Measurements from ENCODE around the gene CHRDL2. TPM values are rescaled to one million over a fixed set of nuclear protein-coding genes. Genes with fewer than 3 reads are reported as not detected.
A peak's percentile ranks its signal among the peaks of the same experiment; 100 is the strongest.

CHRDL2 gene
- polyA plus RNA-seq, 4 donors = 0.27 to 8.0 (median 2.5) TPM

- H3K36me3 ChIP-seq (ENCODE audit: control insufficient read depth in 3 of 3, insufficient read depth in 2 of 3, low read depth in 1 of 3, low read length in 3 of 3) = no peaks in the 10 kb centered on the region
- DNase-seq (no peak), FAIRE-seq (no peak)
- 75 to 76% (median 75%) methylated on average over 6 of the region's 6 CpGs for WGBS, 3 donors
- no peaks in the 10 kb centered on the region for H3K27me3 ChIP-seq (ENCODE audit: control insufficient read depth in 3 of 3, insufficient read depth in 3 of 3, low read length in 3 of 3)
- no peak overlapping the region for H3K27ac ChIP-seq (ENCODE audit: low read depth in 1 of 3, low read length in 2 of 3)
- no peaks in the 10 kb centered on the region for H3K9me3 ChIP-seq (ENCODE audit: control insufficient read depth in 2 of 2, insufficient read depth in 1 of 2, low read depth in 1 of 2, low read length in 1 of 2)
- H3K4me3 ChIP-seq (ENCODE audit: low read depth in 1 of 3, low read length in 3 of 3) = no peak overlapping the region
- H3K4me1 ChIP-seq (ENCODE audit: control insufficient read depth in 3 of 3, insufficient read depth in 2 of 3, low read depth in 1 of 3, low read length in 2 of 3) = no peaks in the 10 kb centered on the region
Measured at GRCh38 chr11:74677131-74677530, 54.1 kb downstream of the CHRDL2 start.

- DNase-seq (no peak), FAIRE-seq (no peak)
- no peak overlapping the region for H3K27ac ChIP-seq (ENCODE audit: low read depth in 1 of 3, low read length in 2 of 3)
- no peak overlapping the region for H3K4me3 ChIP-seq (ENCODE audit: low read depth in 1 of 3, low read length in 3 of 3)
- H3K9me3 ChIP-seq (ENCODE audit: control insufficient read depth in 2 of 2, insufficient read depth in 1 of 2, low read depth in 1 of 2, low read length in 1 of 2) = no peaks in the 10 kb centered on the region
- no peaks in the 10 kb centered on the region for H3K4me1 ChIP-seq (ENCODE audit: control insufficient read depth in 3 of 3, insufficient read depth in 2 of 3, low read depth in 1 of 3, low read length in 2 of 3)
- no peaks in the 10 kb centered on the region for H3K27me3 ChIP-seq (ENCODE audit: control insufficient read depth in 3 of 3, insufficient read depth in 3 of 3, low read length in 3 of 3)
- no peaks in the 10 kb centered on the region for H3K36me3 ChIP-seq (ENCODE audit: control insufficient read depth in 3 of 3, insufficient read depth in 2 of 3, low read depth in 1 of 3, low read length in 3 of 3)
- 81 to 88% (median 87%) methylated on average over 5 of the region's 5 CpGs for WGBS, 3 donors
Measured at GRCh38 chr11:74676596-74676995, 54.6 kb downstream of the CHRDL2 start.

- FAIRE-seq = no peak
- 84 to 89% (median 88%) methylated on average over 3 of the region's 3 CpGs for WGBS, 3 donors
- no peaks in the 10 kb centered on the region for H3K36me3 ChIP-seq (ENCODE audit: control insufficient read depth in 3 of 3, insufficient read depth in 2 of 3, low read depth in 1 of 3, low read length in 3 of 3)
- H3K4me1 ChIP-seq (ENCODE audit: control insufficient read depth in 3 of 3, insufficient read depth in 2 of 3, low read depth in 1 of 3, low read length in 2 of 3) = no peaks in the 10 kb centered on the region
- no peak overlapping the region for H3K27ac ChIP-seq (ENCODE audit: low read depth in 1 of 3, low read length in 2 of 3)
- no peaks in the 10 kb centered on the region for H3K27me3 ChIP-seq (ENCODE audit: control insufficient read depth in 3 of 3, insufficient read depth in 3 of 3, low read length in 3 of 3)
- no peaks in the 10 kb centered on the region for H3K9me3 ChIP-seq (ENCODE audit: control insufficient read depth in 2 of 2, insufficient read depth in 1 of 2, low read depth in 1 of 2, low read length in 1 of 2)
- H3K4me3 ChIP-seq (ENCODE audit: low read depth in 1 of 3, low read length in 3 of 3) = no peak overlapping the region
- no peak for DNase-seq
Measured at GRCh38 chr11:74675761-74676160, 55.5 kb downstream of the CHRDL2 start.

- H3K4me3 ChIP-seq (ENCODE audit: low read depth in 1 of 3, low read length in 3 of 3) = no peak overlapping the region
- peak overlapping the region in 2 of 3 donors; percentile 38 to 71 for H3K27ac ChIP-seq (ENCODE audit: low read depth in 1 of 3, low read length in 2 of 3)
- no peaks in the 10 kb centered on the region for H3K36me3 ChIP-seq (ENCODE audit: control insufficient read depth in 3 of 3, insufficient read depth in 2 of 3, low read depth in 1 of 3, low read length in 3 of 3)
- no peak for DNase-seq
- no peaks in the 10 kb centered on the region for H3K9me3 ChIP-seq (ENCODE audit: control insufficient read depth in 2 of 2, insufficient read depth in 1 of 2, low read depth in 1 of 2, low read length in 1 of 2)
- H3K4me1 ChIP-seq (ENCODE audit: control insufficient read depth in 3 of 3, insufficient read depth in 2 of 3, low read depth in 1 of 3, low read length in 2 of 3) = no peaks in the 10 kb centered on the region
- FAIRE-seq = no peak
- WGBS, 3 donors = 78 to 89% (median 87%) methylated on average over 7 of the region's 7 CpGs
- H3K27me3 ChIP-seq (ENCODE audit: control insufficient read depth in 3 of 3, insufficient read depth in 3 of 3, low read length in 3 of 3) = no peaks in the 10 kb centered on the region
Measured at GRCh38 chr11:74673693-74674360, 57.4 kb downstream of the CHRDL2 start.

GRCh38 chr11:74672956-74673692 lies 58.1 kb downstream of the CHRDL2 start:
- H3K36me3 ChIP-seq (ENCODE audit: control insufficient read depth in 3 of 3, insufficient read depth in 2 of 3, low read depth in 1 of 3, low read length in 3 of 3) = no peaks in the 10 kb centered on the region
- no peak for FAIRE-seq
- H3K9me3 ChIP-seq (ENCODE audit: control insufficient read depth in 2 of 2, insufficient read depth in 1 of 2, low read depth in 1 of 2, low read length in 1 of 2) = no peaks in the 10 kb centered on the region
- peak overlapping the region in 2 of 3 donors; percentile 38 to 71 for H3K27ac ChIP-seq (ENCODE audit: low read depth in 1 of 3, low read length in 2 of 3)
- 62 to 83% (median 79%) methylated on average over 12 of the region's 12 CpGs for WGBS, 3 donors
- no peaks in the 10 kb centered on the region for H3K27me3 ChIP-seq (ENCODE audit: control insufficient read depth in 3 of 3, insufficient read depth in 3 of 3, low read length in 3 of 3)
- no peak for DNase-seq
- H3K4me1 ChIP-seq (ENCODE audit: control insufficient read depth in 3 of 3, insufficient read depth in 2 of 3, low read depth in 1 of 3, low read length in 2 of 3) = no peaks in the 10 kb centered on the region
- H3K4me3 ChIP-seq (ENCODE audit: low read depth in 1 of 3, low read length in 3 of 3) = no peak overlapping the region

GRCh38 chr11:74672332-74672955 lies 58.8 kb downstream of the CHRDL2 start:
- no peaks in the 10 kb centered on the region for H3K9me3 ChIP-seq (ENCODE audit: control insufficient read depth in 2 of 2, insufficient read depth in 1 of 2, low read depth in 1 of 2, low read length in 1 of 2)
- H3K4me3 ChIP-seq (ENCODE audit: low read depth in 1 of 3, low read length in 3 of 3) = no peak overlapping the region
- 86 to 96% (median 89%) methylated on average over 3 to 4 of the region's 4 CpGs for WGBS, 3 donors
- no peak for DNase-seq
- no peaks in the 10 kb centered on the region for H3K4me1 ChIP-seq (ENCODE audit: control insufficient read depth in 3 of 3, insufficient read depth in 2 of 3, low read depth in 1 of 3, low read length in 2 of 3)
- no peaks in the 10 kb centered on the region for H3K27me3 ChIP-seq (ENCODE audit: control insufficient read depth in 3 of 3, insufficient read depth in 3 of 3, low read length in 3 of 3)
- peak overlapping the region in 2 of 3 donors; percentile 17 to 71 for H3K27ac ChIP-seq (ENCODE audit: low read depth in 1 of 3, low read length in 2 of 3)
- H3K36me3 ChIP-seq (ENCODE audit: control insufficient read depth in 3 of 3, insufficient read depth in 2 of 3, low read depth in 1 of 3, low read length in 3 of 3) = no peaks in the 10 kb centered on the region
- FAIRE-seq = no peak

GRCh38 chr11:74671520-74672196 lies 59.6 kb downstream of the CHRDL2 start:
- no peaks in the 10 kb centered on the region for H3K27me3 ChIP-seq (ENCODE audit: control insufficient read depth in 3 of 3, insufficient read depth in 3 of 3, low read length in 3 of 3)
- H3K9me3 ChIP-seq (ENCODE audit: control insufficient read depth in 2 of 2, insufficient read depth in 1 of 2, low read depth in 1 of 2, low read length in 1 of 2) = no peaks in the 10 kb centered on the region
- H3K27ac ChIP-seq (ENCODE audit: low read depth in 1 of 3, low read length in 2 of 3) = no peak overlapping the region
- FAIRE-seq = no peak
- 86 to 93% (median 90%) methylated on average over 10 of the region's 10 CpGs for WGBS, 3 donors
- no peak for DNase-seq
- H3K4me1 ChIP-seq (ENCODE audit: control insufficient read depth in 3 of 3, insufficient read depth in 2 of 3, low read depth in 1 of 3, low read length in 2 of 3) = no peaks in the 10 kb centered on the region
- H3K4me3 ChIP-seq (ENCODE audit: low read depth in 1 of 3, low read length in 3 of 3) = no peak overlapping the region
- no peaks in the 10 kb centered on the region for H3K36me3 ChIP-seq (ENCODE audit: control insufficient read depth in 3 of 3, insufficient read depth in 2 of 3, low read depth in 1 of 3, low read length in 3 of 3)

GRCh38 chr11:74670171-74670570 lies 61.1 kb downstream of the CHRDL2 start:
- 94 to 96% (median 96%) methylated on average over 7 of the region's 7 CpGs for WGBS, 3 donors
- Histone ChIP-seq H3K27me3 (ENCODE audit: control insufficient read depth in 3 of 3, insufficient read depth in 3 of 3, low read length in 3 of 3) (no peaks in the 10 kb centered on the region), H3K9me3 (ENCODE audit: control insufficient read depth in 2 of 2, insufficient read depth in 1 of 2, low read depth in 1 of 2, low read length in 1 of 2) (no peaks in the 10 kb centered on the region), H3K4me1 (ENCODE audit: control insufficient read depth in 3 of 3, insufficient read depth in 2 of 3, low read depth in 1 of 3, low read length in 2 of 3) (no peaks in the 10 kb centered on the region), H3K36me3 (ENCODE audit: control insufficient read depth in 3 of 3, insufficient read depth in 2 of 3, low read depth in 1 of 3, low read length in 3 of 3) (no peaks in the 10 kb centered on the region), H3K27ac (ENCODE audit: low read depth in 1 of 3, low read length in 2 of 3) (no peak overlapping the region), H3K4me3 (ENCODE audit: low read depth in 1 of 3, low read length in 3 of 3) (no peak overlapping the region)
- FAIRE-seq (no peak), DNase-seq (no peak)
